Vagina (tissue), 2 donors: Measurements from ENCODE around the gene SEC31A.

Experiments used
- POLR2AphosphoS5 ChIP-seq, 2 donors: sonication (generic); formaldehyde crosslinking; IDR thresholded peaks; one replicate each; pipeline ENCODE4 v1.9.0; 2017; ENCODE audit warnings: antibody characterized with exemption in 2 of 2, mild to moderate bottlenecking in 2 of 2, low read depth in 1 of 2; ENCODE audit not compliant: insufficient read depth in 1 of 2
- TF ChIP-seq, protein P1 (sequence below), 3 experiments: fragments of 450-650 bp in 2 of 3; fragments of 200-600 bp in 1 of 3; sonication (generic) in 1 of 3; IDR thresholded peaks; one replicate each; pipeline ENCODE4 v1.5.1; 2017 to 2019; ENCODE audit warnings: antibody characterized with exemption in 3 of 3, mild to moderate bottlenecking in 2 of 3, moderate library complexity in 2 of 3

GRCh38 chr4:82782626-82783345 lies 108.2 kb downstream of the SEC31A start:
- TF ChIP-seq, protein P1, sequence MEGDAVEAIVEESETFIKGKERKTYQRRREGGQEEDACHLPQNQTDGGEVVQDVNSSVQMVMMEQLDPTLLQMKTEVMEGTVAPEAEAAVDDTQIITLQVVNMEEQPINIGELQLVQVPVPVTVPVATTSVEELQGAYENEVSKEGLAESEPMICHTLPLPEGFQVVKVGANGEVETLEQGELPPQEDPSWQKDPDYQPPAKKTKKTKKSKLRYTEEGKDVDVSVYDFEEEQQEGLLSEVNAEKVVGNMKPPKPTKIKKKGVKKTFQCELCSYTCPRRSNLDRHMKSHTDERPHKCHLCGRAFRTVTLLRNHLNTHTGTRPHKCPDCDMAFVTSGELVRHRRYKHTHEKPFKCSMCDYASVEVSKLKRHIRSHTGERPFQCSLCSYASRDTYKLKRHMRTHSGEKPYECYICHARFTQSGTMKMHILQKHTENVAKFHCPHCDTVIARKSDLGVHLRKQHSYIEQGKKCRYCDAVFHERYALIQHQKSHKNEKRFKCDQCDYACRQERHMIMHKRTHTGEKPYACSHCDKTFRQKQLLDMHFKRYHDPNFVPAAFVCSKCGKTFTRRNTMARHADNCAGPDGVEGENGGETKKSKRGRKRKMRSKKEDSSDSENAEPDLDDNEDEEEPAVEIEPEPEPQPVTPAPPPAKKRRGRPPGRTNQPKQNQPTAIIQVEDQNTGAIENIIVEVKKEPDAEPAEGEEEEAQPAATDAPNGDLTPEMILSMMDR (IDR thresholded peaks at IDR 0.05), result no peak
- no peak for TF ChIP-seq POLR2AphosphoS5 (IDR thresholded peaks at IDR 0.05; ENCODE audit: insufficient read depth in 1 of 2, low read depth in 1 of 2)
